Fibroblast of the aortic adventitia (primary cell): ENCODE measurements around the gene ASPHD1. TPM values are rescaled to one million over a fixed set of nuclear protein-coding genes. Genes with fewer than 3 reads are reported as not detected.

Experiments
- DNase-seq: peaks from one replicate; pipeline ENCODE4 v3.0.0-alpha.2; 2010; ENCODE audit warnings: low read depth
- H3K4me3 ChIP-seq: 2 replicates; pipeline ENCODE4 v1.5.1; 2011; ENCODE audit warnings: low read depth, mild to moderate bottlenecking, control low read depth, low read length, moderate library complexity
- total RNA-seq: library from RNA; depleted of rRNA; stranded (reverse); fragments of >200 nt; gene quantifications from 2 replicates; pipeline ENCODE4 v1.2.3, GENCODE V29; 2012; ENCODE audit warnings: low replicate concordance
- TF ChIP-seq, protein P1 (sequence below): IDR thresholded peaks from 2 replicates; pipeline ENCODE4 v1.5.1; 2011; ENCODE audit warnings: mild to moderate bottlenecking, low read length, control low read depth, inconsistent platforms; ENCODE audit not compliant: insufficient read depth

Gene ASPHD1, protein sequence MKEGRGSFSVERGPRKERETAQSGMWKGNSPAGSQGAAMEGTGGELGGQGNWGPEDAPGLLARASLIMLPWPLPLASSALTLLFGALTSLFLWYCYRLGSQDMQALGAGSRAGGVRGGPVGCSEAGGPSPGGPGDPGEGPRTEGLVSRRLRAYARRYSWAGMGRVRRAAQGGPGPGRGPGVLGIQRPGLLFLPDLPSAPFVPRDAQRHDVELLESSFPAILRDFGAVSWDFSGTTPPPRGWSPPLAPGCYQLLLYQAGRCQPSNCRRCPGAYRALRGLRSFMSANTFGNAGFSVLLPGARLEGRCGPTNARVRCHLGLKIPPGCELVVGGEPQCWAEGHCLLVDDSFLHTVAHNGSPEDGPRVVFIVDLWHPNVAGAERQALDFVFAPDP
- total RNA-seq: 0.98 and 1.5 TPM in 2 replicates

DNA sequence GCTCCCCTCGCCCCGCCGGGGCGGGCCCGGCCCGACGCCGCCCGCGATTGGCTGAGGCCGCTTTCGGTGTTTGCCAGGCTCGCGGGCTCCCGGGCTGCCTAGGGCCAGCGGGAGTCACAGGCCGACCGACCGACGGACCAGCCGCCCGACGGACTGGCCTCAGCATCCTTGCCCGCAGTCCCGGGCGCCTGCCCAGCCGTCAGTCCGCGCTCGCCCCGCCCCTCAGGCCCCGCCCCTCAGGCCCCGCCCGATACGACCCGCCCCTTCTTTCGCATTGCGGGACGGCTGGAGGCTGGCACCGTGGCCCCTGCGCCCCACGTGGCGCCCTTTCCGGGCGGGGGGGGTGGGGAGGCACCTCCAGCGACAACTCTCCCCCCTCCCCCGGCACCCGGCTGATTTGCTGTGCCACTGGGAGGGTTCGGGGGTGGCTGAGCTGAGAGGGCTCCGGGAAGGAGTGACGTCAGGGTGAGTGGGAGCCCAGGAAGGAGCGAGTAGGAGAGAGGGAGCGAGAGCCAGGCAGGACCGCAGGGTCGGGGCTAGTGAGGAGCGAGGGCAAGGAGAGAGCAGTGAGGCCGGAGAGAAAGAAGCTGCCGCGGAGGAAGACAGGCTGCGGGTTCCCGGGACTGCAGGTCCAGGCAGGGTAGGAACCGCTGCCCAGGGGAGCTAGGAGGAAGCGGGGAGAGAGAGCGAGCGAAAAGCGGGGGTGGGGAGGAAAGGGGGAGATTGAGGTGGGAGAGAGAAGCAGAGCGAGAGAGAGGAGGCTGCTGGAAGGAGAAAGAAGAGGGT lies at the start of gene ASPHD1:
ASPHD1 (plus strand) TSS at position 387 of the 786 bp plus-strand sequence. CDS start 484 bp downstream, outside the sequence.
- peak within 1 kb of the TSS; percentile 76 for H3K4me3 ChIP-seq
- TF ChIP-seq, protein P1, sequence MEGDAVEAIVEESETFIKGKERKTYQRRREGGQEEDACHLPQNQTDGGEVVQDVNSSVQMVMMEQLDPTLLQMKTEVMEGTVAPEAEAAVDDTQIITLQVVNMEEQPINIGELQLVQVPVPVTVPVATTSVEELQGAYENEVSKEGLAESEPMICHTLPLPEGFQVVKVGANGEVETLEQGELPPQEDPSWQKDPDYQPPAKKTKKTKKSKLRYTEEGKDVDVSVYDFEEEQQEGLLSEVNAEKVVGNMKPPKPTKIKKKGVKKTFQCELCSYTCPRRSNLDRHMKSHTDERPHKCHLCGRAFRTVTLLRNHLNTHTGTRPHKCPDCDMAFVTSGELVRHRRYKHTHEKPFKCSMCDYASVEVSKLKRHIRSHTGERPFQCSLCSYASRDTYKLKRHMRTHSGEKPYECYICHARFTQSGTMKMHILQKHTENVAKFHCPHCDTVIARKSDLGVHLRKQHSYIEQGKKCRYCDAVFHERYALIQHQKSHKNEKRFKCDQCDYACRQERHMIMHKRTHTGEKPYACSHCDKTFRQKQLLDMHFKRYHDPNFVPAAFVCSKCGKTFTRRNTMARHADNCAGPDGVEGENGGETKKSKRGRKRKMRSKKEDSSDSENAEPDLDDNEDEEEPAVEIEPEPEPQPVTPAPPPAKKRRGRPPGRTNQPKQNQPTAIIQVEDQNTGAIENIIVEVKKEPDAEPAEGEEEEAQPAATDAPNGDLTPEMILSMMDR: no peak
- DNase-seq: peak; percentile 77

DNA sequence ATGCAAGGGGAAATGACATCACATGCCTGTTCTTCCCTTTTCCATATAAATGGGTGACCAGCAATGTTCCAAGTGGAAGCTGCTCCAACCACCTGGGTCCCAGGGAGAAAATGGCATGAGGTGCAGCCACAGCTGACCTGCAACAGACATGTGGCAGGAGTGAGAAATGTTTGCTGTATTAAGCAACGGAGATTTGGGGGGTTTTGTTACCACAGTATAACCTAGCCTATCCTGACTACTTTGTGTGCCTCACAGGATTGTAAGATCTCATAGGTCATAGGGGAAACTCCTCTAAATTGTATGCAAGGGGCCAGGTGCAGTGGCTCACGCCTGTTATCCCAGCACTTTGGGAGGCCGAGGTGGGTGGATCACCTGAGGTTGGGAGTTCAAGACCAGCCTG lies 49.3 kb upstream of the ASPHD1 start:
- H3K4me3 ChIP-seq: no peak overlapping the region
- DNase-seq: no peak
- TF ChIP-seq, protein P1: no peak

DNA sequence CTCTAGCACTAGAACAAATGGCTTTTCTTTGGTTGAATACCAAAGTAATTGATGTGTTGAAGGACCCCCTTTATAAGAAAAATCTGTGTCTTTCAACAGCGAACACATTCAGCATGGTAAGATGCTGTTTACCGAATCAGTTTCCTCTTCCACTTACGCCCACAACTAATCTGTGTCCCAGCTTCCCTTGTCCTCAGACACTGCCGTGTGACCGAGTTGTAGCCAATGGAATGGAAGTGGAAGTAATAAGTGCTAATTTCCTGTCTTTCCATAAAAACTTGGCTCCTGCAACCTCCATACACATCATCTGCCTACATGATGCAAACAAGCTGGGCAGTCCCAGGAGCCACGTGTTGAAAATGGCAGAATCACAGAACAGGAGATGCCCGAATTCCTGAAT lies 47.6 kb upstream of the ASPHD1 start:
- peak; percentile 43 for DNase-seq
- TF ChIP-seq, protein P1: no peak
- no peak overlapping the region for H3K4me3 ChIP-seq

DNA sequence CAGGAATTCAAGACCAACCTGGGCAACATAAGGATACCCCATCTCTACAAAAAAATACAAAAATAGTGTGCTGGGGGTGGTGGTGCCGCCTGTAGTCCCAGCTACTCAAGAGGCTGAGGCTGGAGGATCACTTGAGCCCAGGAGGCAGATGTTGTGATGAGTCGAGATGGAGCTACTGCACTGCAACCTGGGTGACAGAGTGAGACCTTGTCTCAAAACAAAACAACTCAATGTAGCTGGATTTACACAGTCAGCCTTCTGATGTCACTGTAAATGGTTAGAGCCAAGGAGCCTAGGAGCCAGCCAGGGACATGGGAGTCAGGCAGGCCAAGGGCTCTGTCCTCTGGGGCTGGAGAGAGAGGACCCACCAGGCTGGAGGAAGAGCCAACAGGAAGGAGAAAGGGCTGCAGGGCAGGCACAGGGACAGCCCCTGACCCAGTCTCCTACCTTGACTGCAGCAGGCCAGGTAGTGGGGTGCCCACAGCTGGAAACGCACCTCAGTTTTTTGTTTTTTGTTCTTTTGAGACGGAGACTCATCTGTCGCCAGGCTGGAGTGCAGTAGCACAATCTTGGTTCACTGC lies 45.7 kb upstream of the ASPHD1 start:
- H3K4me3 ChIP-seq: no peak overlapping the region
- TF ChIP-seq, protein P1: no peak
- no peak for DNase-seq

DNA sequence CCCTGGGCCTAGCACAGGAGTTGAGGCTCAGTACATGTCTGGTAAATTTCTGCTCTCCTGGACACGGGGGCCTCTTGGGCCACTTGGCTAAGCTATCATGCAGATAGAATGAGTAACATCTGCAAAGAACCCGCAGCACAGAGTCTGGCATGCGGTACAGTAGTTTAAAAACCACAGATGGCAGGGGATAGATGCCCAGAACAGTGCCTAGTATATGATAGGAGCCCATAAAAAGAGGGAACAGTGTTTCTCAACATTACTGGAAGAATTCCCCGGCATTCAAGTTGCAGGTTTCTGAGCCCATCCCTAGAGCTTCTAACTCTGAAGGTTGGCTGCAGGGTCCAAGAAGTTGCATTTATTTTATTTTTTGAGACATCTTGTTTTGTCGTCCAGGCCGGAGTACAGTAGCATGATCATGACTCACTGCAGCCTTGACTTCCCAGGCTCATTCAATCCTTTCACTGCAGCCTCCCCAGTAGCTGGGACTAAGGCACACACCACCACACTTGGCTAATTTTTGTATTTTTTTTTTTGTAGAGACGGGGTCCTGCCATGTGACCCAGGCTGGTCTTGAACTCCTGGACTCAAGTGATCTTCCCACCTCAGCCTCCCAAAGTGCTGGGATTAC lies 43.0 kb upstream of the ASPHD1 start:
- DNase-seq: peak; percentile 73
- TF ChIP-seq, protein P1: no peak
- H3K4me3 ChIP-seq: no peak overlapping the region

DNA sequence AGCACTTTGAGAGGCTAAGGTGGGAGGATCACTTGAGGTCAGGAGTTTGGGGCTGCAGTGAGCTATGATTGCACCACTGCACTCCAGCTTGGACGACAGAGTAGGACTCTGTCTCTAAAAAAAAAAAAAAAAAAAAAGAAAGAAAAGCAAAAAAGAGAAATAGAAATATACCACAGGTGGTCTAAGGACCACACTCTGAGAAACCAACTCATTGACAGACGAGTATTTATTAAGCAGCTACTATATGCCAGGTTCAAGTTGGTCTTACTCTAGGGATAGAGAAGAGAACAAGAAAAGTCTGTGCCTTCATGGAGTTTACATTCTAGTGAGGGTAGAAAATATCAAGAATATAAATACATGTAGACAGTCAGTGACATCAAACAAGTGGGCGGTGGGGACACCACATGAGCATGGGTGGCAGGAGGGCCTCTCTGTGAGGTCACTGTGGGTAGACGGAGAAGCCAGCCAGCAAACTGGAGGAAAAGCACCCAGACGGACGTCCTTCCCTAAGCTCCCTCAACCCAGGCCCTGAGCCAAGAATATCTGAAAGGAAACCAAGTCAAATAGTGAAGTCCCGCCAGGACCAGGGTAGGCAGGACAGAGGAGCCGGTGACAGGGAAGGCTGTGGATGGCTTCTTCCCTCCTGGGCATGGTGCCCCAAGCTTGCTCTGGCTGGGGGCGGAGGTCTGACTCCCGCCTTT lies 42.0 kb upstream of the ASPHD1 start:
- H3K4me3 ChIP-seq: no peak overlapping the region
- TF ChIP-seq, protein P1: no peak
- DNase-seq: no peak
